Stomach (tissue), 9 donors: ENCODE data around the gene CELA2A. TPM values are rescaled to one million over a fixed set of nuclear protein-coding genes. Genes with fewer than 3 reads are reported as not detected.

Source experiments
- DNase-seq, 2 donors: peaks; one replicate each; pipeline versions ENCODE4 v3.0.0 to v3.0.0-alpha.2; 2013 to 2019
- H3K27ac ChIP-seq, 5 donors: fragments of 200-600 bp in 4 of 5; sonication (generic) in 4 of 5; one replicate each; pipeline ENCODE4 v1.5.1; 2013 to 2019; ENCODE audit warnings: mild to moderate bottlenecking in 1 of 5, moderate library complexity in 1 of 5
- H3K27me3 ChIP-seq, 3 donors: fragments of 200-600 bp; sonication (generic); one replicate each; pipeline ENCODE4 v1.5.1; 2017 to 2019; ENCODE audit warnings: mixed run types in 1 of 3
- H3K36me3 ChIP-seq, 4 donors: fragments of 200-600 bp; sonication (generic); 1 replicate in 3 of 4; 2 replicates in 1 of 4; pipeline ENCODE4 v1.5.1; 2016 to 2019
- H3K4me1 ChIP-seq, 4 donors: fragments of 200-600 bp; sonication (generic); one replicate each; pipeline ENCODE4 v1.5.1; 2016 to 2019
- H3K4me3 ChIP-seq, 4 donors: fragments of 200-600 bp; sonication (generic) in 3 of 4; one replicate each; pipeline ENCODE4 v1.5.1; 2016 to 2019; ENCODE audit warnings: mild to moderate bottlenecking in 1 of 4
- H3K9me3 ChIP-seq, 4 donors: fragments of 200-600 bp; sonication (generic); one replicate each; pipeline ENCODE4 v1.5.1; 2016 to 2019
- EP300 ChIP-seq: sonication (generic); formaldehyde crosslinking; IDR thresholded peaks from one replicate; pipeline ENCODE4 v1.6.1; 2017; ENCODE audit warnings: antibody characterized with exemption
- POLR2A ChIP-seq, 4 donors: fragments of 450-650 bp; IDR thresholded peaks; one replicate each; pipeline ENCODE4 v1.6.1; 2016; ENCODE audit warnings: antibody characterized with exemption in 4 of 4, control low read depth in 2 of 4, mild to moderate bottlenecking in 1 of 4, moderate library complexity in 1 of 4
- POLR2AphosphoS5 ChIP-seq, 3 donors: sonication (generic); formaldehyde crosslinking; IDR thresholded peaks; one replicate each; pipeline ENCODE4 v1.6.1; 2016; ENCODE audit warnings: antibody characterized with exemption in 3 of 3
- WGBS, 5 donors: extraction: QIAGEN DNeasy Blood & Tissue Kit in 3 of 5; methylation state at CpG; one replicate each; pipeline versions ENCODE4 v1.1.5 to v1.1.7; 2013 to 2018; 5-methylcytosine and 5-hydroxymethylcytosine counted together
- intact Hi-C: fragments of 100-400 bp; cut with DNase I; formaldehyde crosslinking; loops from one replicate; pipeline ENCODE4 v1.15.1; 2023; ENCODE audit warnings: low total_unique reads
- polyA plus RNA-seq, 3 donors: library from polyadenylated mRNA; stranded (reverse); fragments of 200-250 nt; gene quantifications; one replicate each; pipeline ENCODE4 v1.2.3, GENCODE V29; 2013
- total RNA-seq, 5 donors: library from RNA; depleted of rRNA; stranded (reverse); fragments of >200 nt; gene quantifications; one replicate each; pipeline versions ENCODE4 v1.1.0 to v1.2.3, GENCODE V29; 2014 to 2016
- TF ChIP-seq, protein P1 (sequence below), 7 experiments: fragments of 450-650 bp in 4 of 7; fragments of 200-600 bp in 3 of 7; sonication (generic) in 3 of 7; IDR thresholded peaks; one replicate each; pipeline ENCODE4 v1.5.1; 2016 to 2019; ENCODE audit warnings: antibody characterized with exemption in 7 of 7, control low read depth in 2 of 7, mild to moderate bottlenecking in 1 of 7
- donor health status: healthy with polysubstance abuse.
- donor health status: Bipolar disorder and iron deficiency.
- donor health status: healthy.

Gene CELA2A
- total and polyA plus RNA-seq, 8 donors = 0.43 to 3.1 (median 1.1) TPM; not detected in 4

DNA sequence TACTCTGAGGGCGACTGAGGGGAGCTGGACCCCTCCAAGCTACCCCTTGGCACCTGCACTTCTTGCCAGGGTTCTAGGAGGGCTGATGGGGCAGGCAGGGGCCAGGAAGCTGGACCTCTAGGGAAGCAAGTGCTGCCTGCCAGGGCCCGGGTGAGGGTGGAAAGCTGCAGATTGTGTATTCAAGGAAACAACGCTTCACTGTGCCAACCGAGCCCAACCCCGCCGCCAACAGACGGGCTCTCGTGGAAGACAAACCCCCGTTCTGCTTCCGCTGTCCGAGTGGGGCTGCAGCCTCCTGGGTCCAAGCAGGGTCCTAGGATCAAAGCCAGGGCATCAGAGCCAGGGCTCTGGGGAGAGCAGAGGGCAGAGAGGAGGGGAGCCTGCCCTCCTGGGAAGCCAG, 43.7 kb upstream of the CELA2A start:
- peak overlapping the region; percentile 83 to 95 (median 93) for H3K27ac ChIP-seq
- TF ChIP-seq EP300 = no peak
- TF ChIP-seq POLR2AphosphoS5 (IDR thresholded peaks at IDR 0.05) = peak in 2 of 3 donors; percentile 6 to 27
- H3K9me3 ChIP-seq = no peaks in the 10 kb centered on the region
- peak overlapping the region in 3 of 4 donors; percentile 65 to 88 (median 84) for H3K4me3 ChIP-seq
- intact Hi-C loops = no loop called here
- DNase-seq = peak; percentile 55 to 81
- no peaks in the 10 kb centered on the region for H3K27me3 ChIP-seq
- 30 to 41% (median 36%) methylated on average over 11 of the region's 11 CpGs for WGBS, 5 donors
- peaks cover 73 to 85% (median 79%) of the 10 kb centered on the region in 4 donors for H3K4me1 ChIP-seq
- peaks cover 0 to 13% (median 10%) of the 10 kb centered on the region in 4 donors for H3K36me3 ChIP-seq

DNA sequence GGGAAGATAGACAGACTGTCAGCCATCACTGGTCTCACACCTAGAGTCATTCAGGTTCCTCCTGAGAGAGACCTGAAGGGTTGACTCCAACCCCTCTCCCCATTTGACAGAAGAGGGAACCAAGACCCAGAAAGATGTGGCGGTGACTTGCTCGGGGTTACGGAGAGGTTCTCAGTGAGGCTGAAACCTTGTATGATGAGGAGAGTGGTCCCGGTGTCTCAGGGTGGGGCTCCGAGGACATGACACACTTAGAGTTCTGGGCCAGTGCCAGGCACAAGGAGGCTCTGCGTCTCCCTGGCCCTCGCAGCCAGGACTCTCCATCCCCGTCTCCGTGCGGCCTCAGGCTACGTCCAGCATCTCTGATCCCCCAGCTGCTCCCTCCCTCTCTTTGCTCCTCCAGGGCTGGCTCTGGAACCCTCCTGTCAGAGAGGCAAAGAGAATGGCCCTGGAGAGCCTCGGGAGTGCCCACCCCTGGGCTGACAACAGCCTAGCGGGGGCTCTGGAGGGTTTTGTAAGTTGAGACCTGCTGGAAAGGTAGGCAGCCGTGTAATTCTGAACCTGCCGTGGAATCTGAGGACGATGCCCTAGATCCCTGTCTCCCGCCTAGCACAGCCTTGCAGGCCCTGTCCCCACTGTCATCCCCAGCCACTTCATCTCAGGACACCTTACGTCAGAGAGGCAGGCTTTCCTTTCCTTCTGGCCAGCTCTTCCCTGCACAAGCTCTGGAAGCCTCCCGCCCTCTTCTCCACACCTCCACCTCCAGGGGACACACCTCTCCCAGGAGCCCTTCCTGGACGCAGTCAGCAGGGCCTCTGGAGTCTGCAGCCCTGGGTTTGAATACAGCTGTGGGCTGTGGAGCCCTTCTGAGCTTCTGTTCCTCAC, 42.7 kb upstream of the CELA2A start:
- H3K27ac ChIP-seq = peak overlapping the region; percentile 83 to 95 (median 93)
- H3K36me3 ChIP-seq = peaks cover 0 to 13% (median 10%) of the 10 kb centered on the region in 4 donors
- H3K4me3 ChIP-seq = peak overlapping the region in 3 of 4 donors; percentile 6 to 88 (median 84)
- H3K27me3 ChIP-seq = no peaks in the 10 kb centered on the region
- no peak for DNase-seq
- H3K9me3 ChIP-seq = no peaks in the 10 kb centered on the region
- no peak for TF ChIP-seq EP300
- peak in 1 of 3 donors; percentile 39 for TF ChIP-seq POLR2AphosphoS5 (IDR thresholded peaks at IDR 0.05)
- intact Hi-C loops = no loop called here
- WGBS, 5 donors = 72 to 87% (median 77%) methylated on average over 15 to 20 of the region's 20 CpGs
- peaks cover 79 to 89% (median 85%) of the 10 kb centered on the region in 4 donors for H3K4me1 ChIP-seq

DNA sequence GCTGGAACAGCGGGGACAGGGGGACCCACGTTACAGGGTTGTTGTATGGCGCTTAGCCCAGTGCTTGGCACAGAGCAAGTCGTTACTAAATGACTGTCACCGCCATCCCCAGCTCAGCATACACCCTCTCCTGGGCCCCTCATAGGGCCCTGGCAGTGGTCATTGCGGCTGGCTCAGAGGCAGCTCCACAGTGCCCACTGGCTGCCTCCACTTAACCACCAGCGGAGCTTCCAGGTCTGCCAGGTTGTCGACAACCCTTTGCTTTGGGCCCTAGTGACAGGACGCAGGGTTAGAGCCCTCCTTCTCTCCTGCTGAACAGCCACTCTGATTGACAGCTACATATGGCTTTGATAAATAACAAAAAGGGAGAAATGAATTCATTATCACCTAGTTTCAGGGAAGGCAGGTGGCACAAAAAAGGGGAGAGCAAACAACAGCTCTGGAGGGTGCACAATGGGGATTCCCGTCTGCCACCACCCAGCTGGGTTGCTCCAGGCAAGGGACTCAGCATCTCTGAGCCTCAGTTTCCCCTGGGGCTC, 42.0 kb upstream of the CELA2A start:
- 63 to 84% (median 82%) methylated on average over 5 to 10 of the region's 10 CpGs for WGBS, 5 donors
- TF ChIP-seq POLR2AphosphoS5 (IDR thresholded peaks at IDR 0.05) (no peak), EP300 (no peak), POLR2A (IDR thresholded peaks at IDR 0.05) (no peak)
- TF ChIP-seq, protein P1, sequence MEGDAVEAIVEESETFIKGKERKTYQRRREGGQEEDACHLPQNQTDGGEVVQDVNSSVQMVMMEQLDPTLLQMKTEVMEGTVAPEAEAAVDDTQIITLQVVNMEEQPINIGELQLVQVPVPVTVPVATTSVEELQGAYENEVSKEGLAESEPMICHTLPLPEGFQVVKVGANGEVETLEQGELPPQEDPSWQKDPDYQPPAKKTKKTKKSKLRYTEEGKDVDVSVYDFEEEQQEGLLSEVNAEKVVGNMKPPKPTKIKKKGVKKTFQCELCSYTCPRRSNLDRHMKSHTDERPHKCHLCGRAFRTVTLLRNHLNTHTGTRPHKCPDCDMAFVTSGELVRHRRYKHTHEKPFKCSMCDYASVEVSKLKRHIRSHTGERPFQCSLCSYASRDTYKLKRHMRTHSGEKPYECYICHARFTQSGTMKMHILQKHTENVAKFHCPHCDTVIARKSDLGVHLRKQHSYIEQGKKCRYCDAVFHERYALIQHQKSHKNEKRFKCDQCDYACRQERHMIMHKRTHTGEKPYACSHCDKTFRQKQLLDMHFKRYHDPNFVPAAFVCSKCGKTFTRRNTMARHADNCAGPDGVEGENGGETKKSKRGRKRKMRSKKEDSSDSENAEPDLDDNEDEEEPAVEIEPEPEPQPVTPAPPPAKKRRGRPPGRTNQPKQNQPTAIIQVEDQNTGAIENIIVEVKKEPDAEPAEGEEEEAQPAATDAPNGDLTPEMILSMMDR (IDR thresholded peaks at IDR 0.05) = no peak
- Histone ChIP-seq H3K27ac (peak overlapping the region; percentile 83 to 95 (median 93)), H3K4me3 (peak overlapping the region in 1 of 4 donors; percentile 88), H3K9me3 (no peaks in the 10 kb centered on the region), H3K36me3 (peaks cover 0 to 13% (median 10%) of the 10 kb centered on the region in 4 donors), H3K4me1 (peaks cover 81 to 90% (median 85%) of the 10 kb centered on the region in 4 donors), H3K27me3 (no peaks in the 10 kb centered on the region)
- no peak for DNase-seq
- intact Hi-C loops = no loop called here

DNA sequence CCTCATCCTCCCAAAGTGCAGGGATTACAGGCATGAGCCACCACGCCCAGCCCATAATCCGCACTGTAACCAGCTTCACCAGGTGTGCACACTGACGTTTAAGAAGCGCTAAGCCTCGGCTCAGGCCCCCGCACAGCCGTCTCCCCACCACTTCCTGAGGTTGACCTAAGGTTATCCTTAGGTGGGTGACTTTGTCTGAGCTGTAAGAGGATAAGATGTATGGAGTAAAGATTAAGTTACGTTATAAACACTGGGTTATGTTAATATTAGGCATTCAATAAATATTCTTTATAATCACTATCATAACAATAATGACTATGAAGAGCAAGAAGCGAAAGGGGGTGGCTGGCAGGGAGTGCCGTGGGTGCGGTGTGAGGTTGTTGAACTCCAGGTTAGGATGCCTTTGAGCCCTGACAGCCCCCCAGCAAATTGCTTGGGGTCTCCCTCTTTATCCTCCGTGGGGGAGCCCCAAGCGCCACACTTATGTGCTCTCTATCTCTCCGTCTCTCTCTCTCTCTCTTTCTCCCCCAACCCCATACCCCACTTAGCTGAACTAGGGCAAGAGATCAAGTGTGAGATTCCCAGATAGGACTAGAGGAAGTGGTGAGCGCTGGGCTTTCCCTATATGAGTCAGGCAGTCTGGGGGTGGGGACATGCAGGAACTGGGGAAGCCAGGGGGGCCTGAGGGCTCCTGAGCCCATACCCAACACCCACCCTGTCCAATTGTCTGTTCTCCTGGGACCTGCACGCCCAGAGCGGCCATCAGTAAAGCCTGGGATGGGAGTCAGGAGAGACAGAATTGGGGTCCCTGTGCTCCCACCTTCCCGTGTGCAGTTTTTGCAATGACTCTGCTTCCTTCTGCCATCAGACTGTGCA, 39.2 kb upstream of the CELA2A start:
- intact Hi-C loops = no loop called here
- Histone ChIP-seq H3K36me3 (peaks cover 0 to 26% (median 10%) of the 10 kb centered on the region in 4 donors), H3K4me1 (peaks cover 88 to 99% (median 91%) of the 10 kb centered on the region in 4 donors), H3K4me3 (peak overlapping the region in 1 of 4 donors; percentile 18), H3K9me3 (no peaks in the 10 kb centered on the region), H3K27me3 (no peaks in the 10 kb centered on the region), H3K27ac (peak overlapping the region; percentile 61 to 95 (median 93))
- peak in 1 of 3 donors; percentile 69 for TF ChIP-seq POLR2AphosphoS5 (IDR thresholded peaks at IDR 0.05)
- TF ChIP-seq, protein P1 (IDR thresholded peaks at IDR 0.05) = no peak
- peak; percentile 72 to 86 for DNase-seq
- WGBS, 5 donors = 29 to 59% (median 38%) methylated on average over 18 of the region's 18 CpGs
